Keratinocyte (primary cell): ENCODE measurements around the gene ZNF239.

Experiments used
- CTCF ChIP-seq, 3 experiments: IDR thresholded peaks in 1 of 3; conservative IDR thresholded peaks in 1 of 3; optimal IDR thresholded peaks in 1 of 3; 2 replicates in 2 of 3; 3 replicates in 1 of 3; pipeline versions ENCODE3 to v1.5.1; 2011; ENCODE audit warnings: low read length in 3 of 3, mild to moderate bottlenecking in 3 of 3, moderate library complexity in 2 of 3, control low read depth in 1 of 3, inconsistent platforms in 1 of 3; ENCODE audit not compliant: insufficient read depth in 2 of 3; ENCODE audit errors: extremely low read depth in 1 of 3
- EZH2 ChIP-seq: IDR thresholded peaks from one replicate; pipeline ENCODE4 v1.6.1; 2012; ENCODE audit warnings: inconsistent platforms, mild to moderate bottlenecking, low read length, moderate library complexity

GRCh38 chr10:43610636-43611035 lies 36.2 kb upstream of the ZNF239 start:
- TF ChIP-seq CTCF (optimal IDR thresholded peaks at IDR 0.05 in 1 of 3, IDR thresholded peaks at IDR 0.05 in 1 of 3, conservative IDR thresholded peaks at IDR 0.05 in 1 of 3; ENCODE audit: extremely low read depth in 1 of 3, insufficient read depth in 2 of 3, low read length in 3 of 3) (no peak), EZH2 (no peak)
